Activated CD8-positive, alpha-beta memory T cell treated with anti-CD3 and anti-CD28 coated beads, Interleukin-2, amount 10 ng/mL, durations not matched to agents 7 days and 5 days (primary cell): ENCODE data around the gene SULT1A1. TPM values are rescaled to one million over a fixed set of nuclear protein-coding genes. Genes with fewer than 3 reads are reported as not detected.
"Not testable (repeated sequence)": the region's sequence is repeated elsewhere in the genome, so short reads cannot be mapped to it uniquely, and the experiment has no call there.

Experiments used
- ATAC-seq: fragments of 150-1000 bp; cut with Tn5 transposase; one replicate; pipeline ENCODE4 v1.10.0; 2021; ENCODE audit warnings: moderate library complexity
- CTCF ChIA-PET: fragments of 350-600 bp; sonication (Branson Sonifier 250); formaldehyde crosslinking; loops from one replicate; lab custom pipeline; 2021; ENCODE audit warnings: antibody characterized with exemption; lab: Charles Lee
- DNase-seq: peaks from one replicate; pipeline ENCODE4 v3.0.0-alpha.2; 2020
- H3K27ac Mint-ChIP-seq: one replicate; pipeline ENCODE4 v1.8.0; 2021; ENCODE audit warnings: mild to moderate bottlenecking, mixed read lengths
- H3K27me3 Mint-ChIP-seq: one replicate; pipeline ENCODE4 v1.8.0; 2021; ENCODE audit warnings: mixed read lengths
- H3K36me3 Mint-ChIP-seq: one replicate; pipeline ENCODE4 v1.8.0; 2021; ENCODE audit warnings: mild to moderate bottlenecking, mixed read lengths
- H3K4me1 Mint-ChIP-seq: one replicate; pipeline ENCODE4 v1.8.0; 2021; ENCODE audit warnings: mixed read lengths
- H3K4me3 Mint-ChIP-seq: one replicate; pipeline ENCODE4 v1.8.0; 2021; ENCODE audit warnings: mild to moderate bottlenecking, moderate library complexity, mixed read lengths
- H3K9me3 Mint-ChIP-seq: one replicate; pipeline ENCODE4 v1.8.0; 2022; ENCODE audit warnings: low read depth, mixed read lengths
- total RNA-seq, 2 experiments: library from RNA; stranded (reverse); gene quantifications; one replicate each; pipeline ENCODE4 v1.2.3, GENCODE V29; 2021

Gene SULT1A1
- total RNA-seq = 10 to 100 TPM; 13.5 to 14.1 TPM

GRCh38 chr16:28609631-28610594 lies at the start of gene SULT1A1:
SULT1A1 (minus strand) TSS chr16:28610044; CDS start chr16:28608855, 1,189 bp downstream.
- Mint-ChIP-seq H3K4me1 (peaks cover 9% of the 10 kb centered on the region), H3K36me3 (no peaks in the 10 kb centered on the region), H3K9me3 (no peaks in the 10 kb centered on the region), H3K27ac (no peak within 1 kb of the TSS), H3K4me3 (no peak within 1 kb of the TSS), H3K27me3 (no peaks in the 10 kb centered on the region)
- DNase-seq (no peak), ATAC-seq (no peak)
- CTCF ChIA-PET = interaction anchor here (0.9 kb wide), 1 partner anchor 14 kb away, joined by 3 read pairs; the partner anchor contains the start of gene SULT1A2

DNA sequence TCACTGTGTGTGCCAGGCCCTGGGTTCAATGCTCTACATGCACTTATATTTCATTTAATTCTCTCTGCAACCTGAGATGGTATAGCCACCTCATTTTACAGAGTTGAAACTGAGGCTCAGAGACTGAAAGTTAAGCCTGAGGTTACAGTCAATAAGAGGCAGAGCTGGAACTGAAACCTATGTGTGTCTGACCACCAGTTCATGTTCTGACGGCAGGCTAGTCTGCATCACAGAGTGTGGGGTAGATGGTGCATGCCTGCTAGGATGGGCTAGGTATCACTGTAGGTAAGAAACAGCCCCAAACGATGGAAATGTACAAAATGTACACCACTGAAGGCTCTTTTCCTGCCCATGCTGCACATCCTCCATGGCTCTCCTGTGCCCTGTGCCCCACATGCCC lies 30.1 kb upstream of the SULT1A1 start:
- peak overlapping the region; percentile 76 for H3K27ac Mint-ChIP-seq
- H3K9me3 Mint-ChIP-seq, CTCF ChIA-PET, H3K27me3 Mint-ChIP-seq, H3K36me3 Mint-ChIP-seq, ATAC-seq, H3K4me3 Mint-ChIP-seq: not testable (repeated sequence)
- H3K4me1 Mint-ChIP-seq = peaks cover 11% of the 10 kb centered on the region
- DNase-seq = peak; percentile 60

GRCh38 chr16:28638359-28638758 lies 28.5 kb upstream of the SULT1A1 start:
- not testable (repeated sequence) for H3K27me3 Mint-ChIP-seq, ATAC-seq, H3K36me3 Mint-ChIP-seq, H3K9me3 Mint-ChIP-seq, DNase-seq, H3K4me3 Mint-ChIP-seq, H3K27ac Mint-ChIP-seq
- CTCF ChIA-PET = interaction anchor here (0.6 kb wide), 1 partner anchor 129 kb away, joined by 3 read pairs; no protein-coding TSS in a partner anchor
- H3K4me1 Mint-ChIP-seq = peaks cover 11% of the 10 kb centered on the region

DNA sequence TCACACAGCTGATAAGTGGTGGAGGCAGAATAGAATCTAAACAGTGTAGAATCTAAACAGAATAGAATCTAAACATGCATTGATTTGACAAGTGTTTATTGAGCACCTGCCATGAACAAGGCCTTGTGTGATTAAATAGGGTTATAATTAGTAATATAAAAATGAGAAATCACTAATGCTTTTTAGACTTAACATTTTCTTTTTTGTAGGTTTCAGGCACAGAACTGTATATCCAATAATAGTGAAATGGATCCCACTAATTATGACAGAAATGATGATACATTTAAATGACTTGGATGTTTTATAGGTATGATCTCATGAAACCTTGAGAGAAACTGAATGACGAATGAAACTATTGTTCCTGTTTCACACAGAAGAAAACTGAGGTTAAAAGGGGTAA lies 27.9 kb upstream of the SULT1A1 start, which contains the start of gene NPIPB8:
NPIPB8 (plus strand) TSS at position 301 of the 400 bp plus-strand sequence. CDS start 296 bp downstream, outside the sequence.
- H3K4me3 Mint-ChIP-seq, H3K27ac Mint-ChIP-seq, DNase-seq, H3K9me3 Mint-ChIP-seq, CTCF ChIA-PET, ATAC-seq, H3K27me3 Mint-ChIP-seq, H3K36me3 Mint-ChIP-seq: not testable (repeated sequence)
- H3K4me1 Mint-ChIP-seq = peaks cover 11% of the 10 kb centered on the region

- H3K4me3 Mint-ChIP-seq, DNase-seq, H3K9me3 Mint-ChIP-seq, H3K27ac Mint-ChIP-seq, H3K36me3 Mint-ChIP-seq, CTCF ChIA-PET, H3K27me3 Mint-ChIP-seq, ATAC-seq: not testable (repeated sequence)
- H3K4me1 Mint-ChIP-seq = peaks cover 11% of the 10 kb centered on the region
Observed at GRCh38 chr16:28636093-28636823, 26.4 kb upstream of the SULT1A1 start.

DNA sequence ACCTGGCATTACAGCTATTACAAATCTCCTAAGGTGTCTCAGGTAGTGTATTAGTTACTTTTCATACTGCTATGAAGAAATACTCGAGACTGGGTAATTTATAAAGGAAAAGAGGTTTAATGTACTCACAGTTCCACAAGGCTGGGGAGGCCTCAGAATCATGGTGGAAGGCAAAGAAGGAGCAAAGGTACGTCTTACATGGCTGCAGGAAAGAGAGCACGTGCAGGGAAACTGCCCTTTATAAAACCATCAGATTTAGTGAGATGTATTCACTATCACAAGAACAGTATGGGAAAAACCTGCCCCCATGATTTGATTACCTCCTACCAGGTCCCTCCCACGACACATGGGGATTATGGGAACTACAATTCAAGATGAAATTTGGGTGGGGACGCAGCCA lies 21.1 kb upstream of the SULT1A1 start:
- not testable (repeated sequence) for H3K36me3 Mint-ChIP-seq, H3K4me3 Mint-ChIP-seq

GRCh38 chr16:28623172-28623711 lies 13.4 kb upstream of the SULT1A1 start:
- DNase-seq (peak; percentile 79), ATAC-seq (peak; percentile 94)
- peak overlapping the region; percentile 81 for H3K4me3 Mint-ChIP-seq
- peak overlapping the region; percentile 83 for H3K27ac Mint-ChIP-seq
- CTCF ChIA-PET = interaction anchor here (1.0 kb wide), 2 partner anchors 69 to 345 kb away, joined by 3 read pairs; partner anchors contain the start of gene SGF29
- H3K36me3 Mint-ChIP-seq = peaks cover 6% of the 10 kb centered on the region
- H3K9me3 Mint-ChIP-seq = no peaks in the 10 kb centered on the region
- peaks cover 9% of the 10 kb centered on the region for H3K27me3 Mint-ChIP-seq
- H3K4me1 Mint-ChIP-seq = peaks cover 19% of the 10 kb centered on the region

More for the DNA sequence above, 21.1 kb upstream of the SULT1A1 start:
- H3K27ac Mint-ChIP-seq, H3K4me1 Mint-ChIP-seq, H3K9me3 Mint-ChIP-seq, ATAC-seq, DNase-seq, CTCF ChIA-PET: not testable (repeated sequence)
- H3K27me3 Mint-ChIP-seq = peaks cover 14% of the 10 kb centered on the region

DNA sequence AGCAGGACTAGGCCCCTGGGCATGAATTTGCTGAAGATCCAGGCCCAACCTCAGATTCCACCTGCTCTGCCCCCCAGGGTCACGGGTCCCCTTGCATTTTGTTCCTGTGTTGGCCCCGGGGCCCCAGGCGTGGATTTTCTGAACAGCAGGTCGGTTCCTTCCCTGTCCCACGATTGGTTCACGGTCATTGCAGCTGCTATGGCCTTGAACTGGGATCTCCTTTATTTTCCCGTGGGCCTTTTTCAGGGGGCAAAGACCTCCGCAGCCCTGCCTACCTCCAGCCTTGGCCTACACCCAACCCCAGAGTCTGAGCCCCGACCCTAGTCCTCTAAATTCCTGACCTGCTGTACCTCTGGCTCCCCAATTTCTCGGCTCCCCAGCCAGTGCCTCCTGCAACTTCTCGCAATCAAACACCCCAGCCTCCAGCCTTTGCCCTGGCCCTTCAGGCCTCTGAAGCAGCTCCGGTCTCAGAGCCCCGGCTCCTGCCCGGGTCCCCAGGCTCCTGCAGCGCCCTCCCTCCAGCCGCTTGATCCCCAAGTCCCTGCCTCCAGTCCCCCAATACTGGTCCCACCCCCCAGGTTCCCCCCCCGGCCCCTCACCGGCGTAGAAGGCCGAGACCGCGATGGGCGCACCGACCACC lies 12.8 kb upstream of the SULT1A1 start:
- CTCF ChIA-PET = interaction anchor here (1.0 kb wide), 2 partner anchors 69 to 345 kb away, joined by 3 read pairs; partner anchors contain the start of gene SGF29
- H3K4me1 Mint-ChIP-seq = peaks cover 19% of the 10 kb centered on the region
- H3K36me3 Mint-ChIP-seq = not testable (repeated sequence)

GRCh38 chr16:28621481-28622155 lies 11.8 kb upstream of the SULT1A1 start:
- peaks cover 6% of the 10 kb centered on the region for H3K27me3 Mint-ChIP-seq
- H3K4me3 Mint-ChIP-seq = peak overlapping the region; percentile 81
- H3K4me1 Mint-ChIP-seq = peaks cover 19% of the 10 kb centered on the region
- CTCF ChIA-PET = no interaction called here
- H3K27ac Mint-ChIP-seq = peak overlapping the region; percentile 36
- peaks cover 8% of the 10 kb centered on the region for H3K36me3 Mint-ChIP-seq
- no peaks in the 10 kb centered on the region for H3K9me3 Mint-ChIP-seq
- ATAC-seq = no peak
- no peak for DNase-seq

More for the DNA sequence above, 12.8 kb upstream of the SULT1A1 start:
- ATAC-seq = peak; percentile 27
- H3K27me3 Mint-ChIP-seq, DNase-seq, H3K9me3 Mint-ChIP-seq: not testable (repeated sequence)
- H3K4me3 Mint-ChIP-seq = peak overlapping the region; percentile 81
- H3K27ac Mint-ChIP-seq = peak overlapping the region; percentile 83

DNA sequence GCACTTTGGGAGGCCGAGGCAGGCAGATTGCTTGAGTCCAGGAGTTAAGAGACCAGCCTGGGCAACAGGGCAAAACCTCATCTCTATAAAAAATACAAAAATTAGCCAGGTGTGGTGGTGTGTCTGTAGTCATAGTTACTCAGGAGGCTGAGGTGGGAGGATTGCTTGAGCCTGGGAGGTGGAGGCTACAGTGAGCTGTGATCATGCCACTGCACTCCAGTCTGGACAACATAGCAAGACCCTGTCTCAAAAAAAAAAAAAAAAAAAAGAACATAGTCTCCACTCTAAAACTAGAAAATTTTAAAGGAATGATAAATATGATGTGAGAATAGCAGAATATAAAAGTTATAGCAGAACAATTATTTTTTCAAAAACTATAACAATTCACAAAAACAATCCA lies 10.5 kb upstream of the SULT1A1 start:
- DNase-seq, H3K27me3 Mint-ChIP-seq, H3K36me3 Mint-ChIP-seq, CTCF ChIA-PET, H3K4me3 Mint-ChIP-seq, H3K27ac Mint-ChIP-seq, ATAC-seq, H3K9me3 Mint-ChIP-seq: not testable (repeated sequence)
- H3K4me1 Mint-ChIP-seq = peaks cover 19% of the 10 kb centered on the region

GRCh38 chr16:28617874-28618273 lies 8.0 kb upstream of the SULT1A1 start:
- Mint-ChIP-seq H3K4me1 (peaks cover 13% of the 10 kb centered on the region), H3K9me3 (no peaks in the 10 kb centered on the region), H3K4me3 (no peak overlapping the region), H3K27ac (no peak overlapping the region), H3K27me3 (no peaks in the 10 kb centered on the region), H3K36me3 (peaks cover 9% of the 10 kb centered on the region)
- CTCF ChIA-PET = interaction anchor here (0.7 kb wide), 1 partner anchor 434 kb away, joined by 3 read pairs; no protein-coding TSS in a partner anchor
- ATAC-seq (no peak), DNase-seq (no peak)

DNA sequence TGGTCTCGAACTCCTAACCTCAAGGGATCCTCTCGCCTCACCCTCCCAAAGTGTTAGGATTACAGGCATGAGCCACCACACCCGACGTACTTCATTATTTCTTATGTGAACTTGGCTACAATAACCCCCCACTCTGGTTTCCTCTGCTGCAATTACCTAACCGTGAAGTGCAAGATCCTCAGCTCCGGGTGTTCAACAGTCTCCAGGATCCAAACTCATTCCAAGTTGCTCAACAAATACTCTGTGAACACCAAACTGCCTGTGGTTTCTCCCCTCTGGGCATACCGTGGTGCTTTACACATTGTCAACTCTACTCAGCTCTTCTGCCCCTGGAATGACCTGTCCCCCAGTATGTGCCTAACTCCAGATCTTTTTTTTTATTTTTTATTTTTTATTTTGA lies 6.8 kb upstream of the SULT1A1 start:
- Mint-ChIP-seq H3K27ac (no peak overlapping the region), H3K27me3 (no peaks in the 10 kb centered on the region), H3K4me1 (peaks cover 3% of the 10 kb centered on the region), H3K4me3 (no peak overlapping the region), H3K9me3 (no peaks in the 10 kb centered on the region), H3K36me3 (peaks cover 9% of the 10 kb centered on the region)
- CTCF ChIA-PET = interaction anchor here (0.9 to 1.4 kb wide), 2 partner anchors 328 to 339 kb away, joined by 3 read pairs; no protein-coding TSS in a partner anchor
- ATAC-seq (no peak), DNase-seq (no peak)
